ENCODE data around the gene DPYD. TPM values are rescaled to one million over a fixed set of nuclear protein-coding genes. Genes with fewer than 3 reads are reported as not detected.

Gene DPYD
- total RNA-seq, 4 donors from 2014 or later: 30.9 to 66.6 (median 48.2) TPM

DNA sequence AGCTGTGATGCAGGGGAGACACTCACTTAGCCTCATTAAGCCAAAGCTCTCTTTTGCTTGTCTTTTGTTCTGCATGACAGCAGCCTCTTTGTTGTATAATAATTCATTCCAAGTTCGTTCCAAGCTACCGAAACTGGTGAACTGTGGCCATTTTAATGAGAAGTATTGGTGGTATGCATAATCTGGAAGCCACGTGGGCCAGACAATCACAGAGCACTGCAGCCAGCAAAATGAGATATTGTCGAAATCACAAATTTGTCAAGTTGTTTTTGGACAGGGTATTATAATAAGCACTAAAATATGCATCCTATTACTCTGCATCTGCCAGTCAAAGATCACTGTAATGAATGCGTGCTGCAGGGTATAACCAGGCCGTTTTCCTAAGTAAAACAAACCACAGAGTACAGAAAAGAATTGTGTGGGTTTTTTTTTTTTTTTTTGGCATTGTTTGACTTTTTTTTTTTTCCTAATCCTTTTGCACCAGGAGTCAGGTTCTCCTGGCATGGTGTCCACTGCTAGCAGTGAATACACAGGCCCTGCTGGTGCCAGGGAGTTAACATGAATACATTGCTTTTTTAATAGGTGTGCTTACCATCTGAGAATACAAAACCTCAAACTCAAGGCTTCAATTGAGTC lies 775.4 kb downstream of the DPYD start:
- Histone ChIP-seq H3K27me3 (no peaks in the 10 kb centered on the region), H3K27ac (no peak overlapping the region), H3K4me1 (no peaks in the 10 kb centered on the region), H3K9me3 (no peaks in the 10 kb centered on the region), H3K36me3 (no peaks in the 10 kb centered on the region), H3K4me3 (no peak overlapping the region)
- no peak for DNase-seq
- intact Hi-C loops (cut with DNase I; ENCODE audit: low total_unique reads): no loop called here
- TF ChIP-seq CTCF (IDR thresholded peaks at IDR 0.05) (no peak), POLR2A (IDR thresholded peaks at IDR 0.05) (no peak)

DNA sequence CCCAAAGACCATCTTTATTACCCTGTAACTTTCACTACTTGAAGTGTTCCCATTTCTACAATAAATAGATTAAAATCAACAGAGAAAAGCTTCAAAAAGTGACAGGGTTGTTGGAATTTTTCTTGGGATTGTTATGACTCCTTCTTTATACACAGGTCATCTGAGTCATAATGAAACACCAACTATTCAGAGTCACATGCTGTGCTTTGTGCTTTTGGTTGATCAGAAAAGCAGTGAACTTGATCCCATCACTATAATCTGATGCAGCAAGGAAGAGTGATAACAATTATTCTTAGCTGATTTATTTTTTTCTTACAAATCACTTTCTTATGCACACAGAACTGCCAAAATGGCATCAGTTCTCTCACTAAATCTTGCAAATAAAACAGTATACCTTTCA lies 776.3 kb downstream of the DPYD start:
- Histone ChIP-seq H3K36me3 (no peaks in the 10 kb centered on the region), H3K9me3 (no peaks in the 10 kb centered on the region), H3K4me1 (no peaks in the 10 kb centered on the region), H3K27ac (no peak overlapping the region), H3K27me3 (no peaks in the 10 kb centered on the region), H3K4me3 (no peak overlapping the region)
- intact Hi-C loops (cut with DNase I; ENCODE audit: low total_unique reads): no loop called here
- TF ChIP-seq POLR2A (IDR thresholded peaks at IDR 0.05): no peak
- TF ChIP-seq CTCF (IDR thresholded peaks at IDR 0.05): no peak
- DNase-seq: no peak

GRCh38 chr1:97143236-97143882 lies 777.5 kb downstream of the DPYD start:
- DNase-seq: no peak
- Histone ChIP-seq H3K4me3 (no peak overlapping the region), H3K9me3 (no peaks in the 10 kb centered on the region), H3K4me1 (no peaks in the 10 kb centered on the region), H3K27ac (no peak overlapping the region), H3K27me3 (no peaks in the 10 kb centered on the region), H3K36me3 (no peaks in the 10 kb centered on the region)
- TF ChIP-seq POLR2A (IDR thresholded peaks at IDR 0.05): no peak
- TF ChIP-seq CTCF (IDR thresholded peaks at IDR 0.05): no peak
- intact Hi-C loops (cut with DNase I; ENCODE audit: low total_unique reads): no loop called here

DNA sequence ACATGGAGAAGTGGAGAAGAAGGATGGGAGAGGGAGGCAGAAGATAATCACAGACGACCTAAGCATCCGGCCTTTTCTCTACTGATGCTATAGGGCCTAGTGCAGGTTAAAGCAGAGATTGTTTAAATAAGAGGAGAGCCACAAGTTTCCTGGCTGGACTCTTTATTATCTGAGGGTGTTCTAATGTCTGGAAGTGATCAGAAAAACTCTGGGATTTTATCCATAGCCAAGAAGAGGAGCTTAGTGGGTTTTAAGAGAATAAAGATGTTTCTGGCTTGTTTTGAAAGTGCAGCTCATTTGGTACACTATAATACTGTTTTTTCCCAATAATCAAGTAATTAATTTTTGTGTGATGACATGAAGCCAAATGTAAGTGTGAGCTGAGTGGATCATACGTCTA lies 780.2 kb downstream of the DPYD start:
- H3K4me1 ChIP-seq: no peaks in the 10 kb centered on the region
- TF ChIP-seq CTCF (IDR thresholded peaks at IDR 0.05) (no peak), POLR2A (IDR thresholded peaks at IDR 0.05) (no peak)
- H3K27me3 ChIP-seq: no peaks in the 10 kb centered on the region
- H3K27ac ChIP-seq: no peak overlapping the region
- no peaks in the 10 kb centered on the region for H3K9me3 ChIP-seq
- H3K4me3 ChIP-seq: no peak overlapping the region
- H3K36me3 ChIP-seq: no peaks in the 10 kb centered on the region
- DNase-seq: no peak
- intact Hi-C loops (cut with DNase I; ENCODE audit: low total_unique reads): no loop called here

DNA sequence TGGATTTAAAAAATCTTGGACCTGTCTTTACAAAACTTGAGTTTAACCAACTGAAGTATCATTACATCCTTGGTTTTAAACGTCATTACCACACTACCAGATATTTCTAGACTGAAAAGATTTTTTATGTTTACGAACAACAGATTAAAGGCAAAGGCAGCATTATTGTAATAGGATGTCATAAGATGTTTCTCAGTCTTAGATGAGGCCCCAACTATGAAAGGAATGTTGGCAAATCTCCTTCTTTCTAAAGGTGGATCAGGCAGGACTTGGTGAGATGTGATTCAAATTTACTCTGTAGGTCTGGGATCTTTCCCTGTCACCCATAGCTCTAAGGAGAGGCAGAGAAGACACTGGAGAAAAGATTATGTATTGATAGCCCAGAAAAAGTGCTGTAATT lies 781.3 kb downstream of the DPYD start:
- DNase-seq: no peak
- TF ChIP-seq POLR2A (IDR thresholded peaks at IDR 0.05) (no peak), CTCF (IDR thresholded peaks at IDR 0.05) (no peak)
- H3K4me3 ChIP-seq: no peak overlapping the region
- H3K27ac ChIP-seq: no peak overlapping the region
- H3K27me3 ChIP-seq: no peaks in the 10 kb centered on the region
- H3K36me3 ChIP-seq: no peaks in the 10 kb centered on the region
- H3K4me1 ChIP-seq: no peaks in the 10 kb centered on the region
- H3K9me3 ChIP-seq: no peaks in the 10 kb centered on the region
- intact Hi-C loops (cut with DNase I; ENCODE audit: low total_unique reads): no loop called here

Measured in uterus (tissue), 4 donors.